ENCODE results near the gene TBC1D32.
"Not testable (repeated sequence)": the region's sequence is repeated elsewhere in the genome, so short reads cannot be mapped to it uniquely, and the experiment has no call there.

TBC1D32 gene

DNA sequence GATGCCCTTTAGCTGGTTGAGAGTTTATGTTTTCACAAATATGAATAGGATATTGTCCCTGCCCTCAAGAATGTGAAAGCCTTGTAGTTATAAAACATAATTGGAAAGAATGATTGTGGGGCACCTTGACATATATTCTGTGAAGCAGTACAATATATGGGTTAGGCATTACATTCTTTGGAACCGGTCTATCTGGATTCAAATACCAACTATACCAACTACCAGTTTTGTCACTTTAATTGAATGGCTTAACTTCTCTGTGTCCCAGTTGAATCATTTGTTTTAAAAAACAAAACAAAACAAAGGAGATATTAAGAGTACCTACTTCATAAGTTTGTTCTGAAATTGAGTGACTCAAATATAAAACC lies 146.5 kb downstream of the TBC1D32 start:
- TF ChIP-seq, protein P1, sequence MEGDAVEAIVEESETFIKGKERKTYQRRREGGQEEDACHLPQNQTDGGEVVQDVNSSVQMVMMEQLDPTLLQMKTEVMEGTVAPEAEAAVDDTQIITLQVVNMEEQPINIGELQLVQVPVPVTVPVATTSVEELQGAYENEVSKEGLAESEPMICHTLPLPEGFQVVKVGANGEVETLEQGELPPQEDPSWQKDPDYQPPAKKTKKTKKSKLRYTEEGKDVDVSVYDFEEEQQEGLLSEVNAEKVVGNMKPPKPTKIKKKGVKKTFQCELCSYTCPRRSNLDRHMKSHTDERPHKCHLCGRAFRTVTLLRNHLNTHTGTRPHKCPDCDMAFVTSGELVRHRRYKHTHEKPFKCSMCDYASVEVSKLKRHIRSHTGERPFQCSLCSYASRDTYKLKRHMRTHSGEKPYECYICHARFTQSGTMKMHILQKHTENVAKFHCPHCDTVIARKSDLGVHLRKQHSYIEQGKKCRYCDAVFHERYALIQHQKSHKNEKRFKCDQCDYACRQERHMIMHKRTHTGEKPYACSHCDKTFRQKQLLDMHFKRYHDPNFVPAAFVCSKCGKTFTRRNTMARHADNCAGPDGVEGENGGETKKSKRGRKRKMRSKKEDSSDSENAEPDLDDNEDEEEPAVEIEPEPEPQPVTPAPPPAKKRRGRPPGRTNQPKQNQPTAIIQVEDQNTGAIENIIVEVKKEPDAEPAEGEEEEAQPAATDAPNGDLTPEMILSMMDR (IDR thresholded peaks at IDR 0.05; ENCODE audit: low read depth, low read length), result no peak
- no peak for DNase-seq (ENCODE audit: extremely low read depth, low read depth)

DNA sequence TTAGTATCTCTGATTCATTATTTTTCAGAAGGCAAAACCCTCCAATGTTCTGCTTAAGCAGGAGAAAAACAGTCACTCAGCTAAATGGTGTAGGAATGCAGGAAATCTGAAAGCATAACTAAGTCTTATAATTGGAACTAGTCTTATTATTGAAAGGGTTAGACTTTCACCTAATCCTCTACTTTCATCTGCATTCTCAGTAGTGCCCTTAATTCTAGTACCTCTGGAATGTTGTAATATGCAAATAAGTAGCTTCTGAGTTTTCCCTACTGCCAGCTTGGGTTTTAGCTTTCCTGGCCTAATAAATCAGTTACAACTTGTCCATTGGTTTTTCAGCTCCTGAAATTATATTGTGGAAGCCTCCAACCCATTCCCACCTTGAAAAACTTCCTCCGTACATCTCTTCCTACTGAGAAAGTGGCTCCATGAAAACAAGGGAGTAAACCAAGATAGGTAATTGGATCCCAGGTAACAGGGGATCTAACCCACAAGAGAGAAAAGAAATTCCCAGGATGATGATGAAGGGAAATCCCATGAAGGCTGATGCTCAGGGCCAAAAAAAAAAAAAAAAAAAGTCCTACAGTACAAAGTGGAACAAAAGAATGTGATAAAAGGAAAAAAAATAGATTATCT lies 147.0 kb downstream of the TBC1D32 start:
- TF ChIP-seq, protein P1 (IDR thresholded peaks at IDR 0.05; ENCODE audit: low read depth, low read length), result no peak

DNA sequence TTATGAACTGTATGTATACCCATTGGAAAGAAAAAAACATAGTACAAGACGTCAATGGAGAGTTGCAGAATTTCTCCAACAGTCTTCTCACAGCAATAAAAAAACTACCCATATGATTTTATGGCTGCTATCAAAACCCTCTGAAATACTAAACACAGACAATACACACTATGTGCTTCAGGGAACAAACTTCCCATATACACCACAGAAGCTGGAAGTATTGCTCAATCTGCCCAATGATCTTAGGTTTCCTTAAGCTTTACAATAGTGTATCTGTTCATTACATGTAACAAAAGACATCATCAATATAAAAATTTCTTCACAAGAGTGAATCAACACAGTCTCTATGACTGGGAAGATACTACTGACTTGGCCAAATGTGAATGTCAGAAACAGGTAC lies 150.5 kb downstream of the TBC1D32 start:
- TF ChIP-seq, protein P1 (IDR thresholded peaks at IDR 0.05; ENCODE audit: low read depth, low read length), result no peak
- DNase-seq (ENCODE audit: extremely low read depth, low read depth), result no peak

More for the DNA sequence above, 147.0 kb downstream of the TBC1D32 start:
- no peak for DNase-seq (ENCODE audit: extremely low read depth, low read depth)

DNA sequence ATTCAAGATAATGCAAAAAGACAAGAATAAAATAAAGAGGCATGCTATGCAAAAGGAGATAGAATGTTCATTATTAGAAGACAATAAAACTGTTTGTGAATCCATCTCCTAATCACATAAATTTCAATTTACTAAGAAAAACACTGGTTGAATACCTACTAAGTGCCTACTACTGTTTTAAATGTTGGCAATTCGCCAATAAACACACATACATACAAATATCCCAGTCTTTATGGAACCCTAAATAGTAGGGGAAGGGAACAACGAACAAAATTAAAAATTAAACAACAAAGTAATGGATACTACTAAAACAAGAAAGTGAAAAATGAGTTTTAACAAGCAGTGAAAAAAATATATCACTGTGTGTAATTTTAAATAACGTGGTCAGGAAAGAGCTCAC lies 158.5 kb downstream of the TBC1D32 start:
- TF ChIP-seq, protein P1 (IDR thresholded peaks at IDR 0.05; ENCODE audit: low read depth, low read length), result no peak
- no peak for DNase-seq (ENCODE audit: extremely low read depth, low read depth)

DNA sequence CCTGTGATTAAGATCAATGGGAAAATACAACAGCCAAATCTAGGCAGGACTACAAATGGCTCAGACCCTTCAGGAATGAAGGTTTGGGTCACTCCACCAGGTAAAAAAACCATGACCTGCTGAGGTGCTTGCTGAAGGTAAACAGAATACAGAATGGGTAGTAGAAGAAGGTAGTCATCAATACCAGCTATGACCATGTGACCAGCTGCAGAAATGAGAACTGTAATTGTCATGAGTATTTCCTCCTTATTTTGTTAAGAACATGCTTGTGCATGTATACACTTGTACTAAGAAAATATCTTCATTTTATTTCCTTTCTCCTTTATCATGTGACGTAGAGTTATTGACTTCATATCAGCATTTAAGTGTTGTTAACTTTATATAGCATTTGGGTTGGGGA lies 161.8 kb downstream of the TBC1D32 start:
- DNase-seq (ENCODE audit: extremely low read depth, low read depth), result not testable (repeated sequence)

DNA sequence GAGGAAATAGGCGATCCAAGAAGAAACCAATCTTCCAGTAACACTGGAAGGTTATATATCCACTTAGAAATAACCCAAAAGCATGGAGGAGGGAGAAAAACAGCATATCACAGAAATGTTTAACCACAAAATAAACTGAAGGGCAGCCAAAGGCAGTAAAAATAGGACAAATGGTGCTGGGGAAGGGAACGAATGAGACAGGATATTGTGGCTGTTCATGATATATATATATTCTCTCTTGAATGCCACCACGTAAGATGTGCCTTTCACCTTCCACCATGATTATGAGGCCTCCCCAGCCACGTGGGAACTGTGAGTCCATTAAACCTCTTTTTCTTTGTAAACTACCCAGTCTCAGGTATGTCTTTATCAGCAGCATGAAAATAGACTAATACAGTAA lies 162.4 kb downstream of the TBC1D32 start:
- TF ChIP-seq, protein P1 (IDR thresholded peaks at IDR 0.05; ENCODE audit: low read depth, low read length), result no peak
- no peak for DNase-seq (ENCODE audit: extremely low read depth, low read depth)

DNA sequence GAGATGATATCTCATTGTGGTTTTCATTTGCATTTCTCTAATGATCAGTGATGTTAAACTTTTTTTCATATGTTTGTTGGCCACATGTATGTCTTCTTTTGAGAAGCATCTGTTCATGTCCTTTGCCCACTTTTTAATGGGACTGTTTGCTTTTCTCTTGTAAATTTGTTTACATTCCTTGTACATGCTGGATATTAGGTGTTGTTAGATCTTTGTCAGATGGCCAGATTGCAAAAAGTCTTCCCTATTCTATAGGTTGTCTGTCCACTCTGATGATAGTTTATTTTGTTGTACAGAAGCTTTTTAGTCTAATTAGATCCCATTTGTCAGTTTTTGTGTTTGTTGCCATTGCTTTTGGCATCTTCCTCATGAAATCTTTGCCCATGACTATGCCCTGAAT lies 172.4 kb downstream of the TBC1D32 start:
- no peak for DNase-seq (ENCODE audit: extremely low read depth, low read depth)
- TF ChIP-seq, protein P1 (IDR thresholded peaks at IDR 0.05; ENCODE audit: low read depth, low read length), result no peak

DNA sequence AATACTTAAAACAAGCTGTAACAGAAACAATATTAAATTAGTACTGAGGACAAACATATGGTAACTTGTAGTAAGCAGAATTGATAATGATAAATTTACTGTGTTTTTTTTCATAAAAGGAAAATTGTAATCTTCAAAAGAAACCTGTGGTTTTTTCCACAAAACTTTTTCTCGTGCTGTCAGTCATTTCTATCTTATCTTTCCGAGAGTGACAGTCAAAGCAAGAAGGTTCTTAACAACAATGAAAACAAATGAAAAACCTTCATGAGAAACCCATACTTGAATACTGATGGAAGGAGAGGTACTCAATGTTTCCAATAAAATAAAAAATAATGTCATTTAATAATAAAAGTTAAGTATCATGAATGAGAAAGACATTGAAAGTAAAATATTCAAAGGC lies 174.0 kb downstream of the TBC1D32 start:
- TF ChIP-seq, protein P1 (IDR thresholded peaks at IDR 0.05; ENCODE audit: low read depth, low read length), result no peak
- DNase-seq (ENCODE audit: extremely low read depth, low read depth), result no peak
